HG02970 (cell line): ENCODE measurements around the gene PRM3.
A peak's percentile ranks its signal among the peaks of the same experiment; 100 is the strongest.

Source experiments
- ATAC-seq: cut with Tn5 transposase; IDR thresholded peaks from one replicate; pipeline ENCODE4 v1.9.1; 2021; ENCODE audit warnings: mild to moderate bottlenecking, moderate library complexity, moderate number of reproducible peaks; ENCODE audit not compliant: unreplicated experiment, low FRiP score

PRM3 gene

GRCh38 chr16:11232302-11232851, 41.1 kb downstream of the PRM3 start:
- ATAC-seq: no peak

GRCh38 chr16:11231367-11231970, 42.0 kb downstream of the PRM3 start:
- ATAC-seq: no peak

- ATAC-seq: no peak
Measured at GRCh38 chr16:11229906-11230305, 43.5 kb downstream of the PRM3 start.

- no peak for ATAC-seq
Measured at GRCh38 chr16:11229432-11229831, 44.0 kb downstream of the PRM3 start.

- ATAC-seq: no peak
Measured at GRCh38 chr16:11225677-11226549, 47.5 kb downstream of the PRM3 start.

GRCh38 chr16:11224894-11225676, 48.3 kb downstream of the PRM3 start:
- ATAC-seq: peak; percentile 64

GRCh38 chr16:11224096-11224893, 49.1 kb downstream of the PRM3 start:
- no peak for ATAC-seq
